Fibroblast of mammary gland (primary cell): ENCODE measurements around the gene KRT9.

Experiments
- DNase-seq: peaks from one replicate; pipeline ENCODE4 v3.0.0-alpha.2; 2010; ENCODE audit warnings: low read depth
- H3K4me3 ChIP-seq: 2 replicates; pipeline ENCODE4 v1.5.1; 2011; ENCODE audit warnings: low read depth, mild to moderate bottlenecking, low read length, moderate library complexity; ENCODE audit not compliant: control insufficient read depth
- TF ChIP-seq, protein P1 (sequence below): conservative IDR thresholded peaks from 2 replicates; pipeline ENCODE4 v1.5.1; 2011; ENCODE audit warnings: low read depth, low read length, inconsistent platforms; ENCODE audit not compliant: control insufficient read depth, insufficient read depth

KRT9 gene

DNA sequence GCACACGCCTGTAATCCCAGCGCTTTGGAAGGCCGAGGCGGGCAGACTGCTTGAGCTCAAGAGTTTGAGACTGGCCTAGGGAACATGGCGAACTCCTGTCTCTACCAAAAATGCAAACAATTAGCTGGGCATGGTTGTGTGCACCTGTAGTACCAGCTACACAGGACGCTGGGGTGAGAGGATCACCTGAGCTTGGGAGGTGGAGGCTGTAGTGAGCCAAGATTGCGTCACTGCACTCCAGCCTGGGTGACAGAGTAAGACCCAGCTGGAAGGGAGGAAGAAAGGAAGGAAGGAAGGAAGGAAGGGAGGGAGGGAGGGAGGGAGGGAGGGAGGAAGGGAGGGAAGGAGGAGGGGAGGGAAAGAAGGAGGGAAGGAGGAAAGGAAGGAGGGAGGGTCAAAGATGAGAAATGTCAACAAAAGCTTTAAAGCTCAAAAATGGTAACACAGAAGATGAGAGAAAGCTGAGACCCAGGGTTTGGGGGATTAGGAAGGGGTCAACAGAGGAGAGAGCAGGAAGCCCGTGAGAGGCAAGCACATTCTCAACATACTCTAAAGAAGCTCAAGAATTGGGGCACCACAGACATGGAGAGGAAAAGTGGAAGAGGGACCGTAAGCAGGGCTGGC, 38.8 kb downstream of the KRT9 start:
- TF ChIP-seq, protein P1, sequence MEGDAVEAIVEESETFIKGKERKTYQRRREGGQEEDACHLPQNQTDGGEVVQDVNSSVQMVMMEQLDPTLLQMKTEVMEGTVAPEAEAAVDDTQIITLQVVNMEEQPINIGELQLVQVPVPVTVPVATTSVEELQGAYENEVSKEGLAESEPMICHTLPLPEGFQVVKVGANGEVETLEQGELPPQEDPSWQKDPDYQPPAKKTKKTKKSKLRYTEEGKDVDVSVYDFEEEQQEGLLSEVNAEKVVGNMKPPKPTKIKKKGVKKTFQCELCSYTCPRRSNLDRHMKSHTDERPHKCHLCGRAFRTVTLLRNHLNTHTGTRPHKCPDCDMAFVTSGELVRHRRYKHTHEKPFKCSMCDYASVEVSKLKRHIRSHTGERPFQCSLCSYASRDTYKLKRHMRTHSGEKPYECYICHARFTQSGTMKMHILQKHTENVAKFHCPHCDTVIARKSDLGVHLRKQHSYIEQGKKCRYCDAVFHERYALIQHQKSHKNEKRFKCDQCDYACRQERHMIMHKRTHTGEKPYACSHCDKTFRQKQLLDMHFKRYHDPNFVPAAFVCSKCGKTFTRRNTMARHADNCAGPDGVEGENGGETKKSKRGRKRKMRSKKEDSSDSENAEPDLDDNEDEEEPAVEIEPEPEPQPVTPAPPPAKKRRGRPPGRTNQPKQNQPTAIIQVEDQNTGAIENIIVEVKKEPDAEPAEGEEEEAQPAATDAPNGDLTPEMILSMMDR, result no peak
- no peak for DNase-seq
- H3K4me3 ChIP-seq, result no peak overlapping the region

DNA sequence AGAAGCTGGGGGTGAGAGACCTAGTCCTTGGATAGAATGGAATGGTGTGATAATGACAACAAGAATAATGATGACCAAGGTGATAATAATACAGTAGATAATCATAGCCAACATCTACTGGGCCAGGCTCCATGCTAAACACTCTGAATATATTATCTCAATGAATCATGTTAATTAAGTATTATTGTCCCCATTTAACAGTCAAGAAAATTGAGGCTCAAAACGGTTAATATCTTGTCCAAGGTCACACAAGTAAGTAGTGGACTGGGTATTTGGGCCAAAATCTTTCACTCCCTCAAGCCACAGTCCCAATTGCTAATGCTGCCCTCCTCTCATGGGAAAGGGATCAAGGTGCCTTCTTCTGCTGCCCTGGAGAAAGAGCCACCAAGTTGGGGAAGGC, 39.9 kb downstream of the KRT9 start:
- TF ChIP-seq, protein P1, result no peak
- no peak overlapping the region for H3K4me3 ChIP-seq

DNA sequence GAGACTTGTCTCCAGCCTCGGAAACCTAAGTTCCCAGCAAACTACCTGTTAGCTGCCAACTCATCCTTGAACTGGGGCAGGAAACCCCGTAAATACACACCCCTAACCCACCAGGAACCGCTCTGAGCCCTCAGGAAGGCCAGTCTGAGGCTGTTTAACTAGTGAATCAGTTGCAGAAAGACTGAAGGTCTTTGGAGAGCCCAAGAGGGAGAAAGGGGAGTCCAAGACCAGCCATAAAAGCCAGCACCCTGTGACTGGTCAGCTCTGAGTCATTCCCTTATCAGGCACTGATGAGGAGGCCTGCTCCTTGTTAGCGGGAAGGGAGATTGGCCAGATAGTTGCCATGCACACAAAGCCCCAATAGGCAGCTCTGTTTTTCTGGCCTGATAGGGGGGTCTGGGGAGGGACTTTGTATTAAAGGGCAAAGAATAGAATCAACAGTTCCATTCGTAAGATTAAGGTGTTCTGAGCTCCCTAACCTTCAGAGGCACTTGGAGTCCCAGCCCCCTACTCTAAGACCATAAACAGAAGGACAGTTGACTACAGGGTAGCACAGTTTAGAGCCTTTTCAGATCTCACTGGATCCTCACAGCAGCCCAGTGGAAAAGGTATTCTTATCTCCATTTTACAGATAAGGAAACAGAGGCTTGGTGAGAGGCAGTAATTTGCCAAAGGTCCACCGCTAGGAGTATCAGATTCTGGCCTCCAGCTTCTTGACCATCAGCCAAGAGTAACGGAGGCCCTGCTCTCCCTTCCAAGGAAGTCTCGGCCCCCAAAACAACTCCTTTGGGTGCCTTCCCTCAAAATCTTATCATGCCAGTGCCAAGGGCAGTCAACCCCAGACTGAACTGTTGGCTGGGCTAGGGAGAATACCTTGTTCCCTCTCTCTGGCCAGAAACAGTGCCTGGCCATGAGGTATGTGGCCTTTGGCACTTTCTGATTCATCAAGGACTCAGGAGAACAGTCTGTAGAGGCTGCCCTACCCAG, 41.5 kb downstream of the KRT9 start:
- H3K4me3 ChIP-seq, result no peak overlapping the region
- TF ChIP-seq, protein P1, result no peak
- DNase-seq, result peak; percentile 85

More for the DNA sequence above, 39.9 kb downstream of the KRT9 start:
- DNase-seq, result no peak

DNA sequence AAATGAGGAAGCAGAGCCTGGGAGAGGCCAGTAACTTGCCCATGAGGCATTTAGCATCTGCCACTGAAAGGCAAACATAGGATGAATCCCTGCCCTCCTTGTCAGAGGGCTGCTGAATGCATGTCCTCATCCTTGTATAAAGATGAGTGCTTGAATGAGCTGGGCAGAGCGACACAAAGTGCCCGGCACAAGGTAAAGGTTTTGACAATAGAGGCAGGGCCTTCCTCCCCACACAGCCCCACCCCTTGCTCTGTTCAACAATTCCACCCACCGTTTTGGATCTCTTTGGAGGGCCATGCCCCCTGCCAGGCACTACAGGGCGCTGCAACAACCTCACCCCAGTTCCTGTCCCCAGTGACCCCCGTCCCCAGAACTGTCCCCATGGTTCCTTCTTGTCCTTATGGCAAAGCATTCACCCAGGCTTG, 42.4 kb downstream of the KRT9 start:
- H3K4me3 ChIP-seq, result no peak overlapping the region
- DNase-seq, result no peak
- TF ChIP-seq, protein P1, result no peak

DNA sequence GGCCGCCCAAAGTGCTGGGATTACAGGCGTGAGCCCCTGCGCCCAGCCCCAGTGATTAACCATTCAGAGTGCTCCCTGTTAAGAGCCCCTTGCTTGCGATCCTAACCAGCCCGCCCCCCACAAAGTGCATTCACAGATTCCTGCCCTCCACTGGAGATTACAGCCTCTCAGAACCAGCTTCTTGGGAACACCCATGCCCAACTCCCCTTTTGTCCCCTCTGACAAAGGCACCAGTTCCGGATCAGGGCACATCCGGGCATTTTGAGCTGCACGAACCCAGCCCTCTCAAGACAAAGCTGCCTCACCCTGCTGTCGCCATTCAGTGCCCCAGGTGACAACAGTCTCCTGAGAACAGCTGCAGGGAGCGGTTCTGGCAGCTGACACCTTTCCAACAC, 42.9 kb downstream of the KRT9 start:
- no peak for DNase-seq
- H3K4me3 ChIP-seq, result no peak overlapping the region
- TF ChIP-seq, protein P1, result no peak

DNA sequence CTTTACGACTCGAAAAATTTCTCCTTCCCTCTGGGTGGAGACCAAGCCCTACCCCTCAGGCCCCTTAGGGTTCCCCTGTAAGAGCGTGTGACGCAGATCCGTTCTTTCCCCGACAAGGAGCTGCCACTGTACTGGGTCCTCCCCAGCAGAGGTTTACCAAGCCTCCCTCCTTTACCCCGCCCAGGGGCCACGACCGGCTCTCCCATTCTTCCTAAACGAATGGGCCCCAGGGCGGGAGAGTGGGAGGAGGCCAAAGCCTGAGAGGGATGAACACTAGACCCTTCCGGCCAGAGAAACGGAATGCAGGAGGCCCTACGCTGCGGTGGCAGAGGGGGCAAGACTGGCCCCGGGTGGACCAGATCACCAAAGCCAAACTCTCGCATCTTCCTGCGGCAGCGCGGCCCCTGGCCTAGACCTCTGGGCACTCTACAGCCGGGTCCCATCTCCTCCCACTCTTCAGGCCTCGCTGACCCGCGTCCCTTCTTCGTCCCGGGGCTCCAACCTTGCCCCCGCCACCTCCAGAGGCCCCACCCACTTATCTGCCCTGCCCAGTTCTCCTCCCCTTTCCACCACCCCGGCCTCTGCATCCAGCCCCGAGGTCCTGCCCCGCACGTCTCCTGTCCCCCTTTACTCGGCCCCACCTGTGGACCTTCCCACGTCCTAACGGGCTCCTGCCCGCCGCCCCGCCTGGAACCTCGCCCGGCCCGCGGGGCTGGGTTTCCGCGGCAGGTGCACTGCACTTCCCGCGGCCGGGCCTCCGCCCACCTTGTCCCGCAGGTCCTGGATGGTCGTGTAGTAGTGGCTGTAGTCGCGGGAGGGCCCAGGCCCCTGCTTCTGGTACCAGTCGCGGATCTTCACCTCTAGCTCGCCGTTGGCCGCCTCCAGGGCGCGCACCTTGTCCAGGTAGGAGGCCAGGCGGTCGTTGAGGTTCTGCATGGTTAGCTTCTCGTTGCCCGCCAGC, 44.5 kb downstream of the KRT9 start:
- DNase-seq, result no peak
- TF ChIP-seq, protein P1, result no peak
- peak overlapping the region; percentile 6 for H3K4me3 ChIP-seq
